ENCODE measurements around the gene USP24.

The USP24 gene

GRCh38 chr1:55063577-55063942 lies 151.6 kb downstream of the USP24 start:
- no peak for DNase-seq

GRCh38 chr1:55062801-55063576 lies 152.2 kb downstream of the USP24 start:
- no peak for DNase-seq

DNA sequence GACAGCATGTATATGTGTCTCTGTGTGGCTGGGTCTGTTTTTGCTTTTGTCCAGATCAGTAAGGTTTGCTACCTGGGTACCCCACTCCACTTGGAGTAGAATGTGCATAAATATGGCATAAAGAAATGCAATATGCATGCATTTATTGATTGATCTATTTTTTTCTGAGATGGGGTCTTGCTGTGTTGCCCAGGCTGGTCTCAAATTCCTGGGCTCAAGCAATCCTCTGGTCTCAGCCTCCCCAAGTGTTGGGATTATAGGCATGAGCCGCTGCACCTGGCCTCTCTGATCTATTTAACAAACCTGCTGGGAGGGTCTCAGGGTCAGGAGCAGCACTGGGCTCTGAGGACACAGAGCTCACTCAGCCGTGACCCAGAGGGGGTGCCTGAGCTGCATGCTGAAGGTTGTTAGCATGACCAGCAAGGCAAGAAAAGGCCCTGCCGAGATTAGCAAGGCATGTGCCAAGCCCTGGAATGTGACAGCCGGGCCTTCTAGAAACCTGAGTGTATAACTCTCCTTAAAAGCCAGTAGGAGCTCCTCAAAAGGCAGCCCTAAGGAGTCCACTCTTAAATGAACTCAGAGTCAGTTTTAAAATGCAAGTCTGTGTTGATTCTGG lies 153.3 kb downstream of the USP24 start:
- no peak for DNase-seq

- no peak for DNase-seq
Observed at GRCh38 chr1:55061000-55061705, 154.0 kb downstream of the USP24 start.

DNA sequence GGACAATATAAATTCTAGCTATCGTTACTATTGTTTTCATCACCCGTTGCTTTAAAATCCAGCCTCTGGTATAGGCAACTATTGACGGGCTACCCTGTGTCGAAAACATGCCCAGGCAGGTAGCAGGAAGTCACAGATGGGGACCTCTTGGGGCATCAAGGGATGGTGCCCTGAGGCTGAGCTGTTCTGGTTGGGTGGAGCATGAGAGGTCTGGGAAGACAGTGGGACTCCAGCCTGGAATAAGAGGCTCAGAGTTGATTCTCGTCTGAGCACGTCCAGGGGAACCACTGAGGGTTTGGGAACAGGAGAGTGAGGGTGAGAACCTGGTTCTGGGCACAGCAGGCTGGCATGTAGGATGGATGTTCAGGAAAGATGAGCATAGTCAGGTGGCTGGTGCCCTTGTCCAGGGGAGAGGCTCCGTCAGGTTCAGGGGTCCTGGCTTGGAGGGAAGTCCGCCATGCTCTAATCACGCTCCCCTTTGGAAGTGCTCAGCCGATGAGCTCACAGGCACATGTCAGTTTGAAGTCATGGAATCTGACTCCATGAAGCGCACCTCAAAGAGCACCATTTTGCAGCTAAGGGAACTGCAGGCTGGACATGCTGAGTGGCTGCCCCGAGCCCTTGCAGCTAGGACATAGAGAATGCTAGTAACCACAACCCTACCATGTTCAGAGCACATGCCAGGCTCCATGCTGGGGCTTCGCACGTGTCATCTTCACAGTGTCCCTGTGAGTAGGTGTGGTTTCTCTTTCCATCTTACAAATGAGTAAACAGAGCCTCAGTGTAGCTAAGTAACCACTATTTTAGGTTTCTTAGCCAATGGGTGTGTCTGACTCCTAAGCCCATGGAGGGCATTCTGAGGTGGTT lies 154.8 kb downstream of the USP24 start:
- DNase-seq = no peak

DNA sequence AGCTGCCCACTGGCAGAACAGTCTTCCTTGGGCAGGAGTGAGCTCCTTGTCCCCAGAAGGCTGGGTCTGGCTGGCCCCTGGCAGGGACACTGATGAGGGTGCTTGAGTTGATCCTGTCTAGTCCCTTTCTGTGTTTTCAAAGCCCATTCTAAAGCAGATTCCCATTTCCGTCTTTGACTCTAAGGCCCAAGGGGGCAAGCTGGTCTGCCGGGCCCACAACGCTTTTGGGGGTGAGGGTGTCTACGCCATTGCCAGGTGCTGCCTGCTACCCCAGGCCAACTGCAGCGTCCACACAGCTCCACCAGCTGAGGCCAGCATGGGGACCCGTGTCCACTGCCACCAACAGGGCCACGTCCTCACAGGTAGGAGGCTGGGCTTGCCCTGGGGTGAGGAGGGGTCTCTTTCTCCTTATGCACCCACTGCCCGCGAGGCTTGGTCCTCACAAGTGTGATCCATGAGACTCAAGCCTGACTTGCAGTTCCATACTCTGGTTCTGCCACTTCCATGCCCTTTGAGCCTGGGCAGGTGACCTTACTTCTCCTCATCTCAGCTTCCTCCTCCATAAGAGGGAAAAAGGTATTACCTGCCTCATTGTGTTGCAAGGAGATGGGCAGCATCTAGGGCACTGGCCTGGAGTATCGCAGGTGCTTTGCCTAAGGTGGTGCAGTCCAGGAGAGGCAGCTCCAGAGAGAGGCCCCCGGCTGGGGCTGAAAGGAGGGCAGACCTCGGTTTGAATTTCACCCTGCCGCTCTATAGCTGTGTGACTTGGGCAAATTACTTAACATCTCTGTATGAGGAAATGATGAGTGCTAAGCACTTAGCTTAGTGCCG lies 155.6 kb downstream of the USP24 start:
- no peak for DNase-seq

DNA sequence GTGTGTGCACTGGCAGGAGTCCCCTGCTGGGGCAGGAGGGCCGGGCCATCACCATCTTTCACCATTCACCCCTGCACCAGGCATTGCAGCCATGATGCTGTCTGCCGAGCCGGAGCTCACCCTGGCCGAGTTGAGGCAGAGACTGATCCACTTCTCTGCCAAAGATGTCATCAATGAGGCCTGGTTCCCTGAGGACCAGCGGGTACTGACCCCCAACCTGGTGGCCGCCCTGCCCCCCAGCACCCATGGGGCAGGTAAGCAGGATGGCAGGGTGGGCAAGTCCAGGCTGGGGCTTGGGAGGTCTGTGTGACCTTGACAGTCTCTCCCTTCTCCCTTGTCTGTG lies 157.2 kb downstream of the USP24 start:
- no peak for DNase-seq

DNA sequence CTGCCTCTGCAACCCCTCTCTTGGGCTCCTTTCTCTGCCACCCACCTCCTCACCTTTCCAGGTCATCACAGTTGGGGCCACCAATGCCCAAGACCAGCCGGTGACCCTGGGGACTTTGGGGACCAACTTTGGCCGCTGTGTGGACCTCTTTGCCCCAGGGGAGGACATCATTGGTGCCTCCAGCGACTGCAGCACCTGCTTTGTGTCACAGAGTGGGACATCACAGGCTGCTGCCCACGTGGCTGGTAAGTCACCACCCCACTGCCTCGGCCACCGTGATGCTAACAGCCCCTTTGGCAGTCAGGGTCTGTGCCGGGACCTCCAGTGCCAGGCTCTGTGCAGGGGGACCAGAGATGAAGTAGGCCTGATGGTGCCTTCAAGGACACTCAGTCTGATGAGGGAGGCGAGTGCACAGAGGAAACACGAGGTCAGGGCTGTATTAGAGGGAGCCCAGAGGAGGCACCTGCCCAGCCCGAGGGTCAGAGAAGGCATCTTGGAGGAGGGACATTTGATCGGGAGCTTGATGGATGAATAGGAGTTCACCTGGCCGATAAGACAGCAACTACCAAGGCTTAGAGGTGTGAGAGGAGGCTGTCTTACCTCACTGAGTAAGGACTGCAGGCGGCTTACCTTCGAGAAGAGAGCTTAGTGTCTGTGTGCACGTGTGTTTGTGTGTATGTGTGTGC lies 157.8 kb downstream of the USP24 start:
- no peak for DNase-seq

- no peak for DNase-seq
Observed at GRCh38 chr1:55056632-55056992, 158.6 kb downstream of the USP24 start.

DNA sequence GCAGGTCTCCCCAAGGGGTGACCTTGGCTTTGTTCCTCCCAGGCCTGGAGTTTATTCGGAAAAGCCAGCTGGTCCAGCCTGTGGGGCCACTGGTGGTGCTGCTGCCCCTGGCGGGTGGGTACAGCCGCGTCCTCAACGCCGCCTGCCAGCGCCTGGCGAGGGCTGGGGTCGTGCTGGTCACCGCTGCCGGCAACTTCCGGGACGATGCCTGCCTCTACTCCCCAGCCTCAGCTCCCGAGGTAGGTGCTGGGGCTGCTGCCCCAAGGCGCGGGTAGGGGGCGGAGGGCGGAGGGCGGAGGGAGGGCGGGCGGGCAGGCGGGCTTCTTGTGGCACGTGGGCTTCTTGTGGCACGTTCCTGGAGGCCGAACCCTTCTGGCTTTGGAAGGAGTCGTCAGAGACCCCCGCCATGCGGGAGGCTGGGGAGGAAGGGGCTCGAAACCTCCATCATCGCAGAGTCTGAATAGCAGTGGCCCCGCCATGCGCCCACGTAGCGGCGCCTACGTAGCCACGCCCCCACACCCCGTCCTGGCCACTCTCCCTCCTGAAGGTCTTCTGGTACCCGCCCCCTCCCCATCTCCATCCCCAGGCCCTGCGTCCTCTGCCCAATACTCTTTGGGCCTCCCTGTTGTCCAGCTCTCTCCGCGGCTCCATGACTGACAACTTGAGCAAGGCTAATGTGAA lies 159.1 kb downstream of the USP24 start:
- no peak for DNase-seq

DNA sequence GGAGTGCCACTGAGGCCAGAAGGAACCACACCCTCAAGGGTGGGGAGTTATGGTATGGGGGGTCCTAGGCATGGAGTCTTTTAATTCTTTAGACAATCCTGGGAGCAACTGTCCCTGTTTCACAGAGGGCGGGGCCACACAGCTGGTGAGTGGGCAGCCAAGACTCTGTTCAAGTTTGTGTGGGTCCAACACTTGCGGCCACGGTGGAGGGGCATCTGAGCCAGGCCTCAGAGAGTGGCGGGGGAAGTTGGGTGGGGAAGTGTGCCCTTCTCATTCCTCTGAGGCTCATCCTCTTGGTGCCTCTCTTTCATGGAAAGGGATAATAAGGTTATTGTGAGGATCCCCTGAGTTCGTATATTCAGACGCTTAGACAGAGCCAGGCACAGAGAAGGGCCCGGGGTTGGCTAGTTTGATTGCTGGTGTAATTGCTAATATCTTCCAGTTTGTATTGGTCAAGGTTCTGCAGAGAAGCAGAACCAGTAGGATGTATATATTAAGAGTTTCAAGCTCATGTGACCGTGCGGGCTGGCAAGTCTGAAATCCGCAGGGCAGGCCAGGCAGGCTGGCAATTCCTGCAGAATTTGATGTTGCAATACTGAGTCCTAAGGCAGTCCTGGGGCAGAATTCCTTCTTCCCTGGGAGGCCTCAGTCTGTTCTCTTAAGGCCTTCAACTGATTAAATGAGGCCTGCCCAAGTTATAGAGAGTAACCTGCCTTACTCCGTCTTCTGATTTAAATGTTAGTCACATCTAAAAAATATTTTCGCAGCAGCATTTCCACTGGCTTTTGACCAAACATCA lies 159.9 kb downstream of the USP24 start:
- no peak for DNase-seq

- DNase-seq = no peak
Observed at GRCh38 chr1:55054396-55054795, 160.8 kb downstream of the USP24 start.

- DNase-seq = no peak
Observed at GRCh38 chr1:55053265-55053954, 161.8 kb downstream of the USP24 start.

DNA sequence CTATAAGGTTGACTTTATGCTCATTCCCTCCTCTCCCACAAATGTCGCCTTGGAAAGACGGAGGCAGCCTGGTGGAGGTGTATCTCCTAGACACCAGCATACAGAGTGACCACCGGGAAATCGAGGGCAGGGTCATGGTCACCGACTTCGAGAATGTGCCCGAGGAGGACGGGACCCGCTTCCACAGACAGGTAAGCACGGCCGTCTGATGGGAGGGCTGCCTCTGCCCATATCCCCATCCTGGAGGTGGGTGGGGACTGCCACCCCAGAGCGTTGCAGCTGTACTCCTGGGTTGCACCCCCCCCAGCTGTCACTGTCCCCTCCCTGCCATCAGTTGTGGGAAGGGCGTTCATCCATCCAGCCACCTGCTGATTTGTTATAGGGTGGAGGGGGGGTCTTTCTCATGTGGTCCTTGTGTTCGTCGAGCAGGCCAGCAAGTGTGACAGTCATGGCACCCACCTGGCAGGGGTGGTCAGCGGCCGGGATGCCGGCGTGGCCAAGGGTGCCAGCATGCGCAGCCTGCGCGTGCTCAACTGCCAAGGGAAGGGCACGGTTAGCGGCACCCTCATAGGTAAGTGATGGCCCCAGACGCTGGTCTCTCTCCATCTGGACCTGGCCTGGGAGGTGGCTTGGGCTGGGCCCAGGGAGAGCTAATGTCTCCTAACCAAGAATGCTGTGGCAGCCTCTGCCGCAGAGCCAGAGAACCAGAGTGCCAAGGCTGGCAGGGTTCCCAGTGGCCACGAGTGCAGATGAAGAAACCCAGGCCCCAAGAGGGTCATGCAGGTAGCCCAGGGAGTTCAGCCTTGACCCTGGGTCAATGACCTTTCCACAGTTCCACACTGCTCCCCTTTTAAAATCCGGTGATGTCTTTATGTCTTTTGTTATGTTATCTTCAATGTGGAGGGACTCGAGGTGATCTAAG lies 162.7 kb downstream of the USP24 start:
- DNase-seq = no peak

DNA sequence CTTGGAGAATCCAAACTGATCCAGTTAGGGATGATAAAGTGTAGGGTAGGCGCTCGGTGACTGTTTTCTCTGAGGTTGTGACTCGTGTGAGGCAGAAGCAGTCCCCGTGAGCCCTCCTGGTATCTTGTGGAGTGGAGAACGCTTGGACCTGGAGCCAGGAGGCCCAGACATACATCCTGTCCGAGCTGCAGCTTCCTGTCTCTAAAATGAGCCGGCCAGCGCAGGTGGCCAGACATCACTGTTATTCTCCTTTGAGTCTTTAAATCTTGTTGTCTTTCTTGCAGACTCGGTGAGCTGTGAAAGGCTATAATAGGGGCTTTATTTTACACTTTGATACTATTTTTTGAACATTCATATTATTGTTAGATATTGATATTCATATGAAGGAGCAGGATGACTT lies 163.5 kb downstream of the USP24 start:
- no peak for DNase-seq

GRCh38 chr1:55051169-55051568 lies 164.0 kb downstream of the USP24 start:
- no peak for DNase-seq

DNA sequence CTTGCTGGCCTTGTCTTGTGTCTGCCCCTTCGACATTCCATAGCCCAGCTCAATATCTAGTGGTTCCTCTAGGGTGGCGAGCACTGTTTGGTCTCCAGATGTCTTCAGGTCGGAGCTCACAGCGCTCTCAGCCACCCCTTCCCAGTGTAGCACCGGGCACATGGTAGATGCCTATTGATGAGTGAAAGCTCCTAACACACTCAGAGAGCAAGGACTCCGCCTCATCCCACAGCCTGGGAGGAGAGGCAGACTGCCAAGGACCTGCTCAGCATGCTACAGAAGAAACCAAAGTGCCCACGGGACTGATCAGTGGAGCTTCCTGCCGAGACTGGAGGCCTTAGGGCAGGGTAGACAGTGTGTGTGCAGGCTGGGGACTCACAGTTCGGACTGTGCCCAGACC lies 164.9 kb downstream of the USP24 start:
- no peak for DNase-seq

DNA sequence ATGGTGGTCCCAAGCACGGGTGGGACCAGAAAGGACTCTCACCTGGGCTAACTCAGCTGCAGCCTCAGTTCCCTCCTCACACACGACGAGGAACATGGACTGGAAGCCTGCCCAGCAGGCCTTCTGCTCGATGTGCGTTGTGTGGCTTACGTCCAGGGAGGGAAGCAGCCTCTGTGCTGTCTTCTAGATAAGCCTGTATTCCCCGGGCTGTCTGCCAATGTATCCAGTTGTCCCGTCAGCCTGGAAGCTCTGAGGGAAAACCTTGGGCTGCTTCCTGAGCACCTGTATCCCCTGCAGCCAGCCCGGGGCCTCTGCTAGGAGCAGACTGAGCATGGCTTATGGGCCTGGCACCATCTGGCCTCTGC lies 165.3 kb downstream of the USP24 start:
- no peak for DNase-seq
